Mammary epithelial cell (primary cell): ENCODE measurements around the gene KICS2.

Experiments used
- EZH2 ChIP-seq: IDR thresholded peaks from 2 replicates; pipeline ENCODE4 v1.6.1; 2012; ENCODE audit warnings: low read length, inconsistent platforms, borderline replicate concordance
- TF ChIP-seq, protein P1 (sequence below), 2 donors: IDR thresholded peaks in 1 of 2; conservative IDR thresholded peaks in 1 of 2; 2 replicates each; pipeline ENCODE4 v1.5.1; 2011 to 2012; ENCODE audit warnings: inconsistent platforms in 2 of 2, low read length in 2 of 2, mild to moderate bottlenecking in 2 of 2, control low read depth in 1 of 2, low read depth in 1 of 2; ENCODE audit not compliant: insufficient read depth in 1 of 2; ENCODE audit errors: extremely low read depth in 1 of 2

DNA sequence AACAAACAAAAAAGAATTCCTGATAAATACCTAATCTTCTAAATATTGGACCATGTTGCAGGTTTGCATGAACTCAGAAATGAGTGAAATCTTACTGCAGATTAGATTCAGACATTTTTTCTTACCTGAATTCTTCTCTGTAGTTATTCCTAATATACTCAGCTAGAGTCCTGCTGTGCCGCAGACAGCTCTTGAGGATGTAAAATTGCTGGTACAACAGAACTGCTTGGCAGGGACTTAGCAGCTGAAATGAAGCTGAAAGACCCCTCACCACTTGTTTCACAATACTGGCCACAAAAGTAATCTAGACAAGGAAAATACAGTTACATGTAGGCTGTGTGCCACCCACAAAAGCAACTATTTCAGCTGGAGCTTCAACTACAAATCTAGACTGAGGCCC lies 48.3 kb upstream of the KICS2 start:
- TF ChIP-seq, protein P1, sequence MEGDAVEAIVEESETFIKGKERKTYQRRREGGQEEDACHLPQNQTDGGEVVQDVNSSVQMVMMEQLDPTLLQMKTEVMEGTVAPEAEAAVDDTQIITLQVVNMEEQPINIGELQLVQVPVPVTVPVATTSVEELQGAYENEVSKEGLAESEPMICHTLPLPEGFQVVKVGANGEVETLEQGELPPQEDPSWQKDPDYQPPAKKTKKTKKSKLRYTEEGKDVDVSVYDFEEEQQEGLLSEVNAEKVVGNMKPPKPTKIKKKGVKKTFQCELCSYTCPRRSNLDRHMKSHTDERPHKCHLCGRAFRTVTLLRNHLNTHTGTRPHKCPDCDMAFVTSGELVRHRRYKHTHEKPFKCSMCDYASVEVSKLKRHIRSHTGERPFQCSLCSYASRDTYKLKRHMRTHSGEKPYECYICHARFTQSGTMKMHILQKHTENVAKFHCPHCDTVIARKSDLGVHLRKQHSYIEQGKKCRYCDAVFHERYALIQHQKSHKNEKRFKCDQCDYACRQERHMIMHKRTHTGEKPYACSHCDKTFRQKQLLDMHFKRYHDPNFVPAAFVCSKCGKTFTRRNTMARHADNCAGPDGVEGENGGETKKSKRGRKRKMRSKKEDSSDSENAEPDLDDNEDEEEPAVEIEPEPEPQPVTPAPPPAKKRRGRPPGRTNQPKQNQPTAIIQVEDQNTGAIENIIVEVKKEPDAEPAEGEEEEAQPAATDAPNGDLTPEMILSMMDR (conservative IDR thresholded peaks at IDR 0.05 in 1 of 2, IDR thresholded peaks at IDR 0.05 in 1 of 2; ENCODE audit: extremely low read depth in 1 of 2, insufficient read depth in 1 of 2, low read depth in 1 of 2, low read length in 2 of 2): no peak
- TF ChIP-seq EZH2: no peak
